HCT116 (cell line): Measurements from ENCODE around the gene MUCL1. TPM values are rescaled to one million over a fixed set of nuclear protein-coding genes. Genes with fewer than 3 reads are reported as not detected.

ENCODE experiments used
- ATAC-seq: fragments of 200-7000 bp; cut with Tn5 transposase; 2 replicates; pipeline ENCODE4 v1.9.1; 2020; ENCODE audit warnings: mild to moderate bottlenecking, moderate library complexity
- BruUV-seq: library from RNA; stranded (reverse); fragments of 400-500 nt; replicated peaks from 2 replicates; lab custom pipeline; 2021; lab: Mats Ljungman, UMichigan
- CTCF ChIA-PET: fragments of 300-600 bp; sonication (Branson Sonifier 250); formaldehyde crosslinking; loops from one replicate; lab custom pipeline; 2021; ENCODE audit warnings: antibody characterized with exemption; lab: Charles Lee
- POLR2A ChIA-PET: fragments of 300-600, 350-600 bp; sonication (Branson Sonifier 250); formaldehyde crosslinking; loops from one replicate; lab custom pipeline; 2021; ENCODE audit warnings: antibody characterized with exemption; lab: Charles Lee
- RAD21 ChIA-PET, 2 experiments: fragments of 300-600 bp; sonication (Branson Sonifier 250); formaldehyde crosslinking; loops; one replicate each; lab custom pipeline; 2023; ENCODE audit warnings: low total read pairs in 2 of 2; ENCODE audit not compliant: uncharacterized antibody in 2 of 2, unreplicated experiment in 2 of 2, low non-redundant PET in 1 of 2; lab: Charles Lee
- DNase-seq: peaks from one replicate; pipeline ENCODE4 v3.0.0-alpha.2; 2010; ENCODE audit warnings: low read depth, low spot score
- H2AFZ ChIP-seq: fragments of 200-600 bp; shearing (Covaris generic), sonication (generic); 2 replicates; pipeline ENCODE4 v1.6.1; 2017; ENCODE audit warnings: low read depth, mixed run types, mixed read lengths, antibody characterized with exemption, low read length; ENCODE audit not compliant: poor library complexity, severe bottlenecking
- H3K27ac ChIP-seq: 2 replicates; pipeline ENCODE4 v1.5.1; 2012; ENCODE audit warnings: low read depth, low read length
- H3K27me3 ChIP-seq: fragments of 200-600 bp; sonication (generic); 2 replicates; pipeline ENCODE4 v1.6.1; 2016; ENCODE audit warnings: mixed run types, low read length, mixed read lengths; ENCODE audit not compliant: insufficient read depth
- H3K36me3 ChIP-seq, 2 experiments: fragments of 200-500 bp in 1 of 2; fragments of 200-600 bp in 1 of 2; sonication (Bioruptor generic) in 1 of 2; sonication (generic) in 1 of 2; 2 replicates each; pipeline versions ENCODE4 v1.5.1 to v1.6.1; 2014 to 2016; ENCODE audit warnings: low read length in 2 of 2, inconsistent platforms in 1 of 2, mixed read lengths in 1 of 2, mixed run types in 1 of 2; ENCODE audit not compliant: insufficient read depth in 2 of 2, control insufficient read depth in 1 of 2
- H3K4me1 ChIP-seq, 2 experiments: fragments of 200-600 bp in 1 of 2; sonication (generic) in 1 of 2; 2 replicates each; pipeline versions ENCODE4 v1.5.1 to v1.6.1; 2012 to 2017; ENCODE audit warnings: low read length in 2 of 2, inconsistent platforms in 1 of 2, mild to moderate bottlenecking in 1 of 2, mixed read lengths in 1 of 2, mixed run types in 1 of 2, moderate library complexity in 1 of 2; ENCODE audit not compliant: insufficient read depth in 2 of 2, control insufficient read depth in 1 of 2
- H3K4me2 ChIP-seq: fragments of 200-600 bp; sonication (generic); 2 replicates; pipeline ENCODE4 v1.6.1; 2017; ENCODE audit warnings: mixed run types, low read length, mixed read lengths
- H3K4me3 ChIP-seq, 2 experiments: fragments of 200-600 bp in 1 of 2; sonication (generic) in 1 of 2; replicated peaks in 1 of 2; 2 replicates each; pipeline ENCODE4 v1.5.1; 2011 to 2016; ENCODE audit warnings: low read length in 2 of 2, control low read depth in 1 of 2, low read depth in 1 of 2, mild to moderate bottlenecking in 1 of 2, mixed read lengths in 1 of 2, mixed run types in 1 of 2
- H3K79me2 ChIP-seq: fragments of 200-600 bp; sonication (generic); 2 replicates; pipeline ENCODE4 v1.6.1; 2017; ENCODE audit warnings: mild to moderate bottlenecking, mixed run types, low read length, moderate library complexity, mixed read lengths; ENCODE audit not compliant: insufficient read depth
- H3K9ac ChIP-seq: fragments of 200-600 bp; sonication (generic); 2 replicates; pipeline ENCODE4 v1.6.1; 2016; ENCODE audit warnings: low read length, mixed read lengths
- H3K9me2 ChIP-seq: fragments of 200-600 bp; sonication (generic), shearing (Covaris generic); 2 replicates; pipeline ENCODE4 v1.6.1; 2017; ENCODE audit warnings: mixed run types, mild to moderate bottlenecking, moderate library complexity; ENCODE audit not compliant: insufficient read depth
- H3K9me3 ChIP-seq, 2 experiments: fragments of 200-500 bp in 1 of 2; fragments of 200-600 bp in 1 of 2; sonication (Bioruptor generic) in 1 of 2; sonication (generic) in 1 of 2; 2 replicates each; pipeline ENCODE4 v1.6.1; 2014 to 2017; ENCODE audit warnings: low read length in 2 of 2, mixed read lengths in 2 of 2, inconsistent platforms in 1 of 2, low read depth in 1 of 2, mild to moderate bottlenecking in 1 of 2, mixed run types in 1 of 2, moderate library complexity in 1 of 2; ENCODE audit not compliant: control insufficient read depth in 1 of 2, insufficient read depth in 1 of 2
- H4K20me1 ChIP-seq: fragments of 200-600 bp; sonication (generic), shearing (Covaris generic); 2 replicates; pipeline ENCODE4 v1.6.1; 2017; ENCODE audit warnings: mixed run types, mild to moderate bottlenecking, moderate library complexity; ENCODE audit not compliant: insufficient read depth
- CBX3 ChIP-seq: IDR thresholded peaks from 2 replicates; pipeline ENCODE4 v1.6.1; 2012; ENCODE audit warnings: low read depth
- CEBPB ChIP-seq: IDR thresholded peaks from 2 replicates; pipeline ENCODE4 v1.6.1; 2012; ENCODE audit warnings: low read depth
- CTCF ChIP-seq, 3 experiments: fragments of 200-600 bp in 1 of 3; sonication (generic) in 1 of 3; IDR thresholded peaks in 2 of 3; conservative IDR thresholded peaks in 1 of 3; 2 replicates each; pipeline ENCODE4 v1.5.1; 2012 to 2017; ENCODE audit warnings: low read depth in 2 of 3, low read length in 2 of 3, antibody characterized with exemption in 1 of 3, borderline replicate concordance in 1 of 3, control low read depth in 1 of 3, mild to moderate bottlenecking in 1 of 3, mixed read lengths in 1 of 3, mixed run types in 1 of 3, moderate library complexity in 1 of 3; ENCODE audit not compliant: insufficient read depth in 1 of 3
- EZH2 ChIP-seq: fragments of 200-600 bp; sonication (generic); IDR thresholded peaks from 2 replicates; pipeline ENCODE4 v1.6.1; 2017; ENCODE audit warnings: antibody characterized with exemption, mixed run types
- JUND ChIP-seq: IDR thresholded peaks from 2 replicates; pipeline ENCODE4 v1.6.1; 2012
- MAX ChIP-seq: IDR thresholded peaks from 2 replicates; pipeline ENCODE4 v1.6.1; 2012
- POLR2A ChIP-seq: IDR thresholded peaks from 2 replicates; pipeline ENCODE4 v1.7.0; 2011; ENCODE audit warnings: borderline replicate concordance; ENCODE audit not compliant: insufficient read depth, insufficient read length; ENCODE audit errors: extremely low read depth
- RAD21 ChIP-seq: IDR thresholded peaks from 2 replicates; pipeline ENCODE4 v1.6.1; 2012; ENCODE audit warnings: low read depth, mild to moderate bottlenecking
- REST ChIP-seq: IDR thresholded peaks from 2 replicates; pipeline ENCODE4 v1.6.1; 2012; ENCODE audit warnings: low read depth
- SIN3A ChIP-seq: IDR thresholded peaks from 2 replicates; pipeline ENCODE4 v1.6.1; 2012; ENCODE audit warnings: low read depth
- SP1 ChIP-seq: IDR thresholded peaks from 2 replicates; pipeline ENCODE4 v1.6.1; 2012; ENCODE audit warnings: low read depth
- SRF ChIP-seq: IDR thresholded peaks from 2 replicates; pipeline ENCODE4 v1.6.1; 2012; ENCODE audit warnings: low read depth
- TCF7L2 ChIP-seq: IDR thresholded peaks from 2 replicates; pipeline ENCODE4 v1.7.0; 2011; ENCODE audit warnings: borderline replicate concordance, inconsistent platforms; ENCODE audit not compliant: insufficient read depth, insufficient read length; ENCODE audit errors: extremely low read depth
- YY1 ChIP-seq: IDR thresholded peaks from 2 replicates; pipeline ENCODE4 v1.6.1; 2011; ENCODE audit warnings: low read length, low read depth, moderate library complexity, mild to moderate bottlenecking; ENCODE audit not compliant: insufficient replicate concordance; ENCODE audit errors: extremely low read depth
- ZBTB33 ChIP-seq: IDR thresholded peaks from 2 replicates; pipeline ENCODE4 v1.6.1; 2011; ENCODE audit warnings: mild to moderate bottlenecking, low read length, moderate library complexity; ENCODE audit not compliant: insufficient replicate concordance; ENCODE audit errors: extremely low read depth
- ZFX ChIP-seq: fragments of 450-650 bp; IDR thresholded peaks from 2 replicates; pipeline ENCODE4 v1.6.1; 2017
- ZNF274 ChIP-seq: fragments of 200-500 bp; sonication (Bioruptor generic); IDR thresholded peaks from 2 replicates; pipeline ENCODE4 v1.6.1; 2014; ENCODE audit warnings: mild to moderate bottlenecking, low read depth, low read length, inconsistent platforms
- intact Hi-C: fragments of 100-400 bp; cut with micrococcal nuclease; formaldehyde crosslinking; loops from 2 replicates; pipeline ENCODE4 v1.10.0; 2022
- total RNA-seq: library from RNA; stranded (reverse); gene quantifications from one replicate; pipeline ENCODE4 v1.2.1, GENCODE V29; 2021; ENCODE audit not compliant: unreplicated experiment

The MUCL1 gene
- total RNA-seq, 1 experiment from 2014 or later = not detected

- Histone ChIP-seq H3K9me2 (no peaks in the 10 kb centered on the region), H3K9me3 (no peaks in the 10 kb centered on the region), H3K4me3 (no peak overlapping the region), H3K4me1 (no peaks in the 10 kb centered on the region), H3K9ac (no peak overlapping the region), H4K20me1 (no peaks in the 10 kb centered on the region), H3K4me2 (no peak overlapping the region), H2AFZ (no peak overlapping the region), H3K27ac (no peak overlapping the region), H3K79me2 (no peaks in the 10 kb centered on the region), H3K36me3 (no peaks in the 10 kb centered on the region), H3K27me3 (peaks cover 67% of the 10 kb centered on the region)
- ATAC-seq (no peak), DNase-seq (no peak)
- BruUV-seq = no TSS peak
- intact Hi-C loops = no loop called here
- TF ChIP-seq CEBPB (no peak), CTCF (IDR thresholded peaks at IDR 0.05 in 2 of 3, conservative IDR thresholded peaks at IDR 0.05 in 1 of 3; ENCODE audit: borderline replicate concordance in 1 of 3, insufficient read depth in 1 of 3, low read depth in 2 of 3, low read length in 2 of 3) (no peak), REST (no peak), EZH2 (no peak), ZFX (no peak), ZNF274 (no peak), CBX3 (no peak), SRF (no peak), YY1 (no peak), TCF7L2 (no peak), SP1 (no peak), MAX (no peak), JUND (no peak), POLR2A (no peak), SIN3A (no peak), ZBTB33 (no peak), RAD21 (no peak)
- POLR2A ChIA-PET = no interaction called here
- CTCF ChIA-PET = no interaction called here
- RAD21 ChIA-PET = no interaction called here
Measured at GRCh38 chr12:54840244-54840865, 14.0 kb upstream of the MUCL1 start.
